Measurements from ENCODE around the gene ST8SIA1. TPM values are rescaled to one million over a fixed set of nuclear protein-coding genes. Genes with fewer than 3 reads are reported as not detected.

Gene ST8SIA1
- total RNA-seq, 2 donors from 2014 or later: under 0.01 TPM; not detected in 1

DNA sequence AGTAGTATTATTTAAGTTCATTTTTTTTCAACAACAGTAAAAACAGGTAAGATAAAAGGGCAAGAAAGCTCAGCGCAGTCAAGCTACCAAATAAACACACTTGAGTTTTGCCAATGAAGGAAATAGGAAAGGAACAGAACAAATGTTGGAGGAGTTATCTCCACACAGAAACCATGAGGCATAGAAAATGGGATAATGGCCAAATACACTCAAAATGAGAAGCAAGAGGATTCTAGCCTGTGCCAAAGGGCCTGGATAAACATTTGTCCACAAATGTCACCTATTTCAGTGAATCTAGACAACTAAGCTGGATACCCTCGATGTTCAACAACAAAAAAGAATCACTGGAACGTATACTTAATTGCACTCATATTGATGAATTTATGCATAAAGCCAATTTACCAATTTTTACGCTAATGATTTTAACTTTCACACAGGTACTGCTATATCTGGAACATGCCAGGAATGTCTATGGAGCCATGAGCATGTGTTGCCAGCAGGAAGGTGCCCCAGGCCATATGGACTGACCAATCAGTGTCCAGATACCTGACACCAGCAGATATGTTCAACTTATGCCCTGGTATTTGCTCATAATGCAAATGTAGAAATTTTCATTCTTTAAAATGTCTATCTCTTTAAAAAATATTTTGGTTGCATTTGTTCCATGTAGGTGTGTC, 21.1 kb downstream of the ST8SIA1 start:
- TF ChIP-seq POLR2A (IDR thresholded peaks at IDR 0.05): no peak
- TF ChIP-seq, protein P1, sequence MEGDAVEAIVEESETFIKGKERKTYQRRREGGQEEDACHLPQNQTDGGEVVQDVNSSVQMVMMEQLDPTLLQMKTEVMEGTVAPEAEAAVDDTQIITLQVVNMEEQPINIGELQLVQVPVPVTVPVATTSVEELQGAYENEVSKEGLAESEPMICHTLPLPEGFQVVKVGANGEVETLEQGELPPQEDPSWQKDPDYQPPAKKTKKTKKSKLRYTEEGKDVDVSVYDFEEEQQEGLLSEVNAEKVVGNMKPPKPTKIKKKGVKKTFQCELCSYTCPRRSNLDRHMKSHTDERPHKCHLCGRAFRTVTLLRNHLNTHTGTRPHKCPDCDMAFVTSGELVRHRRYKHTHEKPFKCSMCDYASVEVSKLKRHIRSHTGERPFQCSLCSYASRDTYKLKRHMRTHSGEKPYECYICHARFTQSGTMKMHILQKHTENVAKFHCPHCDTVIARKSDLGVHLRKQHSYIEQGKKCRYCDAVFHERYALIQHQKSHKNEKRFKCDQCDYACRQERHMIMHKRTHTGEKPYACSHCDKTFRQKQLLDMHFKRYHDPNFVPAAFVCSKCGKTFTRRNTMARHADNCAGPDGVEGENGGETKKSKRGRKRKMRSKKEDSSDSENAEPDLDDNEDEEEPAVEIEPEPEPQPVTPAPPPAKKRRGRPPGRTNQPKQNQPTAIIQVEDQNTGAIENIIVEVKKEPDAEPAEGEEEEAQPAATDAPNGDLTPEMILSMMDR (IDR thresholded peaks at IDR 0.05): no peak
- Histone ChIP-seq H3K36me3 (replicated peaks in 1 of 2; ENCODE audit: insufficient read depth in 1 of 2, low read depth in 2 of 2) (no peaks in the 10 kb centered on the region), H3K9me3 (no peaks in the 10 kb centered on the region), H3K4me3 (no peak overlapping the region), H3K27me3 (no peaks in the 10 kb centered on the region), H3K4me1 (no peaks in the 10 kb centered on the region), H3K27ac (no peak overlapping the region)
- intact Hi-C loops (cut with DNase I): no loop called here
- no peak for DNase-seq
- 73 to 84% methylated on average over 4 of the region's 4 CpGs for WGBS, 2 donors
- ATAC-seq: no peak

GRCh38 chr12:22312336-22312735, 22.2 kb downstream of the ST8SIA1 start:
- Histone ChIP-seq H3K4me3 (no peak overlapping the region), H3K36me3 (replicated peaks in 1 of 2; ENCODE audit: insufficient read depth in 1 of 2, low read depth in 2 of 2) (no peaks in the 10 kb centered on the region), H3K9me3 (no peaks in the 10 kb centered on the region), H3K27ac (no peak overlapping the region), H3K27me3 (no peaks in the 10 kb centered on the region), H3K4me1 (no peaks in the 10 kb centered on the region)
- TF ChIP-seq, protein P1 (IDR thresholded peaks at IDR 0.05): no peak
- TF ChIP-seq POLR2A (IDR thresholded peaks at IDR 0.05): no peak
- intact Hi-C loops (cut with DNase I): no loop called here
- no peak for DNase-seq
- 23 to 25% methylated on average over 5 of the region's 5 CpGs for WGBS, 2 donors
- ATAC-seq: peak; percentile 62

DNA sequence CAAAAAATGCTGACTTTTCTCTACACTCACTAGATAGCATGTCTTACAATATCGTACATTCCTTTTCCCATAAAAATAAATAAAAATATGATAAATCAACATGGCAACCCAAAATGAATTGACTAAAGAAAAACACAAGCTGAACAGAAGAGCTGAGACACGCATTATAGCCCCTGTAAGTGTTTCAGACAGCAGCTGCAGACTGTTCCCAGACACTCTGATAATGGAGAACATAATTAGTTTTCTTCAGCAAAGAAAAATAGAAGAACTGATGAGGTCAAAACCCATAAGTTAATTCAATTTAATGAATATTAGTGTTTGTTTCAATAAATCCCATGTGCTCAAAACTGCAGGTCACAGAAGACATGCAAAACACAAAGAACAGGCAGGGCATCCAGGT, 23.8 kb downstream of the ST8SIA1 start:
- no peak for ATAC-seq

GRCh38 chr12:22310275-22310674, 24.2 kb downstream of the ST8SIA1 start:
- DNase-seq (no peak), ATAC-seq (no peak)
- H3K27ac ChIP-seq: no peak overlapping the region
- WGBS, 2 donors: 76 to 77% methylated on average over 2 of the region's 2 CpGs
- no peak overlapping the region for H3K4me3 ChIP-seq
- no peaks in the 10 kb centered on the region for H3K36me3 ChIP-seq (replicated peaks in 1 of 2; ENCODE audit: insufficient read depth in 1 of 2, low read depth in 2 of 2)
- intact Hi-C loops (cut with DNase I): no loop called here
- H3K9me3 ChIP-seq: no peaks in the 10 kb centered on the region
- H3K27me3 ChIP-seq: no peaks in the 10 kb centered on the region
- TF ChIP-seq POLR2A (IDR thresholded peaks at IDR 0.05): no peak
- TF ChIP-seq, protein P1 (IDR thresholded peaks at IDR 0.05): no peak
- no peaks in the 10 kb centered on the region for H3K4me1 ChIP-seq

More for the DNA sequence above, 23.8 kb downstream of the ST8SIA1 start:
- intact Hi-C loops (cut with DNase I): no loop called here
- DNase-seq: no peak
- no peaks in the 10 kb centered on the region for H3K9me3 ChIP-seq
- H3K4me3 ChIP-seq: no peak overlapping the region
- no peaks in the 10 kb centered on the region for H3K4me1 ChIP-seq
- no peak overlapping the region for H3K27ac ChIP-seq
- no peak for TF ChIP-seq POLR2A (IDR thresholded peaks at IDR 0.05)
- TF ChIP-seq, protein P1 (IDR thresholded peaks at IDR 0.05): no peak
- 72 to 73% methylated on average over 2 of the region's 2 CpGs for WGBS, 2 donors
- H3K36me3 ChIP-seq (replicated peaks in 1 of 2; ENCODE audit: insufficient read depth in 1 of 2, low read depth in 2 of 2): no peaks in the 10 kb centered on the region
- H3K27me3 ChIP-seq: no peaks in the 10 kb centered on the region

GRCh38 chr12:22307811-22308210, 26.7 kb downstream of the ST8SIA1 start:
- no peaks in the 10 kb centered on the region for H3K36me3 ChIP-seq (replicated peaks in 1 of 2; ENCODE audit: insufficient read depth in 1 of 2, low read depth in 2 of 2)
- H3K27me3 ChIP-seq: no peaks in the 10 kb centered on the region
- no peaks in the 10 kb centered on the region for H3K9me3 ChIP-seq
- no peak overlapping the region for H3K4me3 ChIP-seq
- 68 to 78% methylated on average over 2 of the region's 2 CpGs for WGBS, 2 donors
- ATAC-seq (no peak), DNase-seq (no peak)
- no peaks in the 10 kb centered on the region for H3K4me1 ChIP-seq
- TF ChIP-seq, protein P1 (IDR thresholded peaks at IDR 0.05): no peak
- TF ChIP-seq POLR2A (IDR thresholded peaks at IDR 0.05): no peak
- no peak overlapping the region for H3K27ac ChIP-seq
- intact Hi-C loops (cut with DNase I): no loop called here

Measured in body of pancreas (tissue), 4 donors.